GM21717 (cell line): ENCODE data around the gene PCBP3.

Experiments
- ATAC-seq: cut with Tn5 transposase; IDR thresholded peaks from one replicate; pipeline ENCODE4 v1.9.1; 2021; ENCODE audit warnings: mild to moderate bottlenecking, moderate library complexity; ENCODE audit not compliant: unreplicated experiment

The PCBP3 gene

GRCh38 chr21:45856442-45856841 lies 212.9 kb downstream of the PCBP3 start:
- ATAC-seq, result no peak

GRCh38 chr21:45856906-45857305 lies 213.4 kb downstream of the PCBP3 start:
- ATAC-seq, result no peak

GRCh38 chr21:45857761-45858160 lies 214.2 kb downstream of the PCBP3 start:
- ATAC-seq, result no peak

- ATAC-seq, result no peak
Measured at GRCh38 chr21:45858180-45858579, 214.7 kb downstream of the PCBP3 start.

GRCh38 chr21:45859041-45859761 lies 215.7 kb downstream of the PCBP3 start:
- no peak for ATAC-seq

GRCh38 chr21:45859762-45860357 lies 216.3 kb downstream of the PCBP3 start:
- no peak for ATAC-seq

- ATAC-seq, result no peak
Measured at GRCh38 chr21:45860493-45861155, 217.1 kb downstream of the PCBP3 start.

- ATAC-seq, result no peak
Measured at GRCh38 chr21:45861156-45861870, 217.8 kb downstream of the PCBP3 start.

GRCh38 chr21:45862543-45863207 lies 219.2 kb downstream of the PCBP3 start:
- no peak for ATAC-seq

GRCh38 chr21:45863267-45863666 lies 219.7 kb downstream of the PCBP3 start:
- no peak for ATAC-seq

- ATAC-seq, result no peak
Measured at GRCh38 chr21:45863751-45864150, 220.2 kb downstream of the PCBP3 start.

GRCh38 chr21:45864436-45864835 lies 220.9 kb downstream of the PCBP3 start:
- no peak for ATAC-seq

- ATAC-seq, result no peak
Measured at GRCh38 chr21:45865106-45865835, 221.7 kb downstream of the PCBP3 start.

GRCh38 chr21:45866551-45866950 lies 223.0 kb downstream of the PCBP3 start:
- no peak for ATAC-seq

GRCh38 chr21:45867041-45867666 lies 223.6 kb downstream of the PCBP3 start:
- no peak for ATAC-seq

- ATAC-seq, result no peak
Measured at GRCh38 chr21:45867671-45868081, 224.2 kb downstream of the PCBP3 start.

GRCh38 chr21:45868086-45868485 lies 224.6 kb downstream of the PCBP3 start:
- ATAC-seq, result no peak

GRCh38 chr21:45868488-45868887 lies 225.0 kb downstream of the PCBP3 start:
- ATAC-seq, result no peak

- ATAC-seq, result no peak
Measured at GRCh38 chr21:45869121-45870007, 225.8 kb downstream of the PCBP3 start.
